H9 (cell line): ENCODE results near the gene LHX1. TPM values are rescaled to one million over a fixed set of nuclear protein-coding genes. Genes with fewer than 3 reads are reported as not detected.
A peak's percentile ranks its signal among the peaks of the same experiment; 100 is the strongest.

Source experiments
- DNase-seq: peaks from one replicate; pipeline ENCODE4 v3.0.0-alpha.2; 2017
- H2AFZ ChIP-seq: one replicate; pipeline ENCODE4 v1.6.1; 2013; ENCODE audit warnings: mild to moderate bottlenecking, low read length, control low read depth, moderate library complexity
- H2AK5ac ChIP-seq: 2 replicates; pipeline ENCODE4 v1.6.1; 2013; ENCODE audit warnings: low read length, control low read depth, mixed read lengths; ENCODE audit not compliant: insufficient read length
- H2BK120ac ChIP-seq: one replicate; pipeline ENCODE4 v1.6.1; 2013; ENCODE audit warnings: low read depth, mild to moderate bottlenecking, low read length, control low read depth, inconsistent platforms; ENCODE audit not compliant: poor library complexity, severe bottlenecking
- H2BK12ac ChIP-seq: 2 replicates; pipeline ENCODE4 v1.6.1; 2013; ENCODE audit warnings: low read length, control low read depth, mixed read lengths, low read depth; ENCODE audit not compliant: insufficient read length
- H2BK15ac ChIP-seq: 2 replicates; pipeline ENCODE4 v1.6.1; 2013; ENCODE audit warnings: low read depth, low read length, control low read depth
- H2BK20ac ChIP-seq: one replicate; pipeline ENCODE4 v1.6.1; 2013; ENCODE audit warnings: low read depth, mild to moderate bottlenecking, low read length, control low read depth, inconsistent platforms; ENCODE audit not compliant: poor library complexity, severe bottlenecking
- H2BK5ac ChIP-seq: 2 replicates; pipeline ENCODE4 v1.6.1; 2013; ENCODE audit warnings: low read length, control low read depth, mixed read lengths; ENCODE audit not compliant: insufficient read length
- H3K14ac ChIP-seq: 2 replicates; pipeline ENCODE4 v1.6.1; 2013; ENCODE audit warnings: low read length, control low read depth; ENCODE audit not compliant: insufficient read depth
- H3K18ac ChIP-seq: 2 replicates; pipeline ENCODE4 v1.6.1; 2013; ENCODE audit warnings: low read depth, mild to moderate bottlenecking, mixed read lengths, low read length, control low read depth; ENCODE audit not compliant: insufficient read length
- H3K23ac ChIP-seq: 2 replicates; pipeline ENCODE4 v1.6.1; 2013; ENCODE audit warnings: low read length, control low read depth, mixed read lengths, low read depth; ENCODE audit not compliant: insufficient read length
- H3K23me2 ChIP-seq: 2 replicates; pipeline ENCODE4 v1.6.1; 2013; ENCODE audit warnings: low read depth, mild to moderate bottlenecking, mixed read lengths, low read length, control low read depth; ENCODE audit not compliant: insufficient read length, poor library complexity, severe bottlenecking
- H3K27ac ChIP-seq: 2 replicates; pipeline ENCODE4 v1.5.1; 2013; ENCODE audit warnings: low read length, control low read depth, mixed read lengths, low read depth; ENCODE audit not compliant: insufficient read length
- H3K27me3 ChIP-seq: 2 replicates; pipeline ENCODE4 v1.6.1; 2013; ENCODE audit warnings: low read length, control low read depth, inconsistent platforms; ENCODE audit not compliant: insufficient read depth
- H3K4ac ChIP-seq: 2 replicates; pipeline ENCODE4 v1.6.1; 2013; ENCODE audit warnings: low read depth, mild to moderate bottlenecking, control low read depth, inconsistent platforms, low read length, moderate library complexity
- H3K4me1 ChIP-seq: 2 replicates; pipeline ENCODE4 v1.6.1; 2013; ENCODE audit warnings: low read length, control low read depth, inconsistent platforms; ENCODE audit not compliant: insufficient read depth
- H3K4me2 ChIP-seq: 2 replicates; pipeline ENCODE4 v1.6.1; 2013; ENCODE audit warnings: low read length, control low read depth, mixed read lengths; ENCODE audit not compliant: insufficient read length, insufficient read depth
- H3K56ac ChIP-seq: 2 replicates; pipeline ENCODE4 v1.6.1; 2013; ENCODE audit warnings: low read depth, mild to moderate bottlenecking, mixed read lengths, low read length, control low read depth; ENCODE audit not compliant: insufficient read length
- H3K79me1 ChIP-seq: 2 replicates; pipeline ENCODE4 v1.6.1; 2013; ENCODE audit warnings: low read depth, mild to moderate bottlenecking, moderate library complexity, low read length, control low read depth, inconsistent platforms; ENCODE audit not compliant: insufficient read depth, poor library complexity, severe bottlenecking
- H3K79me2 ChIP-seq: 2 replicates; pipeline ENCODE4 v1.6.1; 2013; ENCODE audit warnings: low read length, control low read depth, inconsistent platforms; ENCODE audit not compliant: insufficient read depth
- H3K9ac ChIP-seq: 2 replicates; pipeline ENCODE4 v1.6.1; 2013; ENCODE audit warnings: low read length, control low read depth, mixed read lengths; ENCODE audit not compliant: insufficient read length; ENCODE audit errors: extremely low read depth
- H3K9me3 ChIP-seq: one replicate; pipeline ENCODE4 v1.6.1; 2013; ENCODE audit warnings: low read depth, low read length, inconsistent platforms; ENCODE audit not compliant: control insufficient read depth
- H3T11ph ChIP-seq: one replicate; pipeline ENCODE4 v1.6.1; 2013; ENCODE audit warnings: mild to moderate bottlenecking, low read length, control low read depth, inconsistent platforms
- H4K20me1 ChIP-seq: one replicate; pipeline ENCODE4 v1.6.1; 2013; ENCODE audit not compliant: control insufficient read depth, insufficient read length, insufficient read depth
- H4K5ac ChIP-seq: 2 replicates; pipeline ENCODE4 v1.6.1; 2013; ENCODE audit warnings: low read depth, mild to moderate bottlenecking, mixed read lengths, low read length, control low read depth; ENCODE audit not compliant: insufficient read length
- H4K8ac ChIP-seq: replicated peaks from 2 replicates; pipeline ENCODE4 v1.6.1; 2013; ENCODE audit warnings: low read length, control low read depth, mixed read lengths, low read depth; ENCODE audit not compliant: insufficient read length
- H4K91ac ChIP-seq: 2 replicates; pipeline ENCODE4 v1.6.1; 2013; ENCODE audit warnings: low read depth, mild to moderate bottlenecking, moderate library complexity, mixed read lengths, low read length, control low read depth; ENCODE audit not compliant: insufficient read length
- H3K27ac Mint-ChIP-seq, 3 experiments: 2 replicates in 2 of 3; 3 replicates in 1 of 3; pipeline ENCODE4 v1.8.0; 2020 to 2021; ENCODE audit warnings: mixed read lengths in 3 of 3, mild to moderate bottlenecking in 1 of 3, moderate library complexity in 1 of 3
- H3K27me3 Mint-ChIP-seq: 2 replicates; pipeline ENCODE4 v1.8.0; 2021; ENCODE audit warnings: low read depth, mild to moderate bottlenecking, moderate library complexity, mixed read lengths
- H3K36me3 Mint-ChIP-seq, 3 experiments: 2 replicates in 2 of 3; 3 replicates in 1 of 3; pipeline ENCODE4 v1.8.0; 2020 to 2021; ENCODE audit warnings: low read depth in 3 of 3, mixed read lengths in 3 of 3; ENCODE audit not compliant: insufficient read depth in 1 of 3
- H3K4me1 Mint-ChIP-seq, 2 experiments: 2 replicates each; pipeline ENCODE4 v1.8.0; 2020; ENCODE audit warnings: mixed read lengths in 2 of 2
- H3K4me3 Mint-ChIP-seq, 2 experiments: 2 replicates in 1 of 2; 3 replicates in 1 of 2; pipeline ENCODE4 v1.8.0; 2020 to 2021; ENCODE audit warnings: mild to moderate bottlenecking in 2 of 2, mixed read lengths in 2 of 2, moderate library complexity in 1 of 2
- H3K9me3 Mint-ChIP-seq, 2 experiments: 2 replicates in 1 of 2; 3 replicates in 1 of 2; pipeline ENCODE4 v1.8.0; 2020; ENCODE audit warnings: mild to moderate bottlenecking in 2 of 2, mixed read lengths in 2 of 2, moderate library complexity in 1 of 2
- CTCF ChIP-seq: fragments of 200-600 bp; sonication (generic); conservative IDR thresholded peaks from 3 replicates; pipeline ENCODE4 v1.8.0; 2021; ENCODE audit warnings: antibody characterized with exemption, mild to moderate bottlenecking
- WGBS: extraction: QIAGEN DNeasy Blood & Tissue Kit; methylation state at CpG from one replicate; pipeline ENCODE4 v1.1.7; 2013; ENCODE audit warnings: missing lambda C conversion rate, low lambda C conversion rate, mixed read lengths; ENCODE audit not compliant: insufficient read length; ENCODE audit errors: extremely low coverage; 5-methylcytosine and 5-hydroxymethylcytosine counted together
- total RNA-seq: library from RNA; stranded (reverse); gene quantifications from 2 replicates; pipeline ENCODE4 v1.2.1, GENCODE V29; 2021

The LHX1 gene
- total RNA-seq, 1 experiment from 2014 or later, result 0.22 TPM

GRCh38 chr17:36920032-36921005, 17.0 kb upstream of the LHX1 start:
- Histone ChIP-seq H2BK120ac (no peak overlapping the region), H3K14ac (peak overlapping the region; percentile 49; the same call in 1 of the 2 replicates), H3K27me3 (no peaks in the 10 kb centered on the region), H2BK12ac (no peak overlapping the region), H3K9ac (no peak overlapping the region), H3K4me1 (peaks cover 9% of the 10 kb centered on the region; the same call in 1 of the 2 replicates), H2BK5ac (no peak overlapping the region), H2AK5ac (no peak overlapping the region), H3K9me3 (no peaks in the 10 kb centered on the region), H2BK20ac (no peak overlapping the region), H3K18ac (peak overlapping the region; percentile 43), H4K5ac (no peak overlapping the region), H3K23me2 (no peaks in the 10 kb centered on the region), H3K79me2 (no peaks in the 10 kb centered on the region), H4K91ac (no peak overlapping the region), H3K4me2 (peak overlapping the region; percentile 19), H3T11ph (no peak overlapping the region), H3K23ac (no peak overlapping the region), H3K56ac (no peak overlapping the region), H3K27ac (no peak overlapping the region), H3K4ac (no peak overlapping the region), H2AFZ (no peak overlapping the region), H4K8ac (no peak overlapping the region), H3K79me1 (no peaks in the 10 kb centered on the region), H2BK15ac (no peak overlapping the region), H4K20me1 (no peaks in the 10 kb centered on the region)
- H3K36me3 Mint-ChIP-seq, result no peaks in the 10 kb centered on the region
- peak overlapping the region in 1 of 2 experiments; percentile 53; a peak in 4 of 5 replicates for H3K4me3 Mint-ChIP-seq
- H3K27me3 Mint-ChIP-seq, result peaks cover 34% of the 10 kb centered on the region
- H3K4me1 Mint-ChIP-seq, result peaks cover 47 to 67% of the 10 kb centered on the region in 2 experiments
- peaks cover 0 to 3% of the 10 kb centered on the region in 2 experiments; a peak in 2 of 5 replicates for H3K9me3 Mint-ChIP-seq
- no peak for TF ChIP-seq CTCF
- WGBS, result no CpG with 5 or more reads among the region's 18 CpGs
- DNase-seq, result peak; percentile 53
- peak overlapping the region in 1 of 3 experiments; percentile 82; a peak in 2 of 7 replicates for H3K27ac Mint-ChIP-seq
